GM23248 (cell line): ENCODE measurements around the gene SLFN13.

ENCODE experiments used
- EZH2 ChIP-seq: fragments of 200-600 bp; sonication (generic); IDR thresholded peaks from 2 replicates; pipeline ENCODE4 v1.6.1; 2018; ENCODE audit warnings: antibody characterized with exemption, mild to moderate bottlenecking; ENCODE audit not compliant: insufficient read depth, poor library complexity, severe bottlenecking
- EZH2phosphoT487 ChIP-seq: fragments of 200-600 bp; sonication (generic); IDR thresholded peaks from 2 replicates; pipeline ENCODE4 v1.6.1; 2018; ENCODE audit warnings: antibody characterized with exemption, moderate library complexity, mild to moderate bottlenecking, low read depth; ENCODE audit not compliant: insufficient read depth

DNA sequence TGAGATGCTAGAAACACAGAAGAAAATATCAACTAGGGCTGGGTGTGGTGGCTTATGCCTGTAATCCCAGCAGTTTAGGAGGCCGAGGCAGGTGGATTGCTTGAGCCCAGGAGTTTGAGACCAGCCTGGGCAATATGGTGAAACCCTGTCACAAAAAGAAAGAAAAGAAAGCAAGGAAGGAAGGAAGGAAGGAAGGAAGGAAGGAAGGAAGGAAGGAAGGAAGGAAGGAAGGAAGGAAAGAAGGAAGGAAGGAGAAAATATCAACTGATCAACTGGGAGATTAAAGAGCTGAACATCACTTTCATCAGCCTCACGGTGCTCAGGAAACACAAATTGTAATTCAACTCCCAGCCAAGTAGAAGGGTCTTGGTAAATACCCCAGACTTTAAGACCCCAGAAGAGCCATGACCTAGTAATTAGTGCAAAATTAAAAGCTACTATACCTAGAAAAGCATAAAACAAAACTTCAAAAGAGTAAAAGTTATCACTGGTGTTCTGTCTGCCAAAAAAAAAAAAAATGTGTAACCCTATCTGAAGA, 27.8 kb upstream of the SLFN13 start:
- TF ChIP-seq EZH2phosphoT487 (no peak), EZH2 (no peak)
